ENCODE data around the gene ZNF335.

Gene ZNF335

GRCh38 chr20:46012921-46013320 is 40.9 kb upstream of the ZNF335 start:
- no peaks in the 10 kb centered on the region for H3K9me3 ChIP-seq (ENCODE audit: control insufficient read depth in 1 of 2, low read length in 2 of 2)
- H3K4me3 ChIP-seq (ENCODE audit: low read depth in 1 of 2, low read length in 2 of 2) = no peak overlapping the region
- H3K27ac ChIP-seq (ENCODE audit: low read depth, low read length) = no peak overlapping the region
- no peak overlapping the region for H3K9ac ChIP-seq (ENCODE audit: low read depth in 1 of 2, low read length in 2 of 2)
- H3K27me3 ChIP-seq (ENCODE audit: control insufficient read depth in 1 of 2, insufficient read depth in 2 of 2, low read length in 2 of 2) = peaks cover 57 to 63% of the 10 kb centered on the region in 2 donors
- H3K36me3 ChIP-seq (ENCODE audit: control insufficient read depth in 1 of 2, insufficient read depth in 2 of 2, low read length in 2 of 2) = no peaks in the 10 kb centered on the region
- peaks cover 3 to 19% of the 10 kb centered on the region in 2 donors for H3K4me1 ChIP-seq (ENCODE audit: control insufficient read depth in 1 of 2, insufficient read depth in 2 of 2, low read length in 2 of 2)

GRCh38 chr20:46011631-46012482 is 39.9 kb upstream of the ZNF335 start:
- Histone ChIP-seq H3K27me3 (ENCODE audit: control insufficient read depth in 1 of 2, insufficient read depth in 2 of 2, low read length in 2 of 2) (peaks cover 63% of the 10 kb centered on the region in 2 donors), H3K36me3 (ENCODE audit: control insufficient read depth in 1 of 2, insufficient read depth in 2 of 2, low read length in 2 of 2) (no peaks in the 10 kb centered on the region), H3K4me3 (ENCODE audit: low read depth in 1 of 2, low read length in 2 of 2) (no peak overlapping the region), H3K9ac (ENCODE audit: low read depth in 1 of 2, low read length in 2 of 2) (no peak overlapping the region), H3K9me3 (ENCODE audit: control insufficient read depth in 1 of 2, low read length in 2 of 2) (no peaks in the 10 kb centered on the region), H3K4me1 (ENCODE audit: control insufficient read depth in 1 of 2, insufficient read depth in 2 of 2, low read length in 2 of 2) (peaks cover 3 to 19% of the 10 kb centered on the region in 2 donors), H3K27ac (ENCODE audit: low read depth, low read length) (no peak overlapping the region)

DNA sequence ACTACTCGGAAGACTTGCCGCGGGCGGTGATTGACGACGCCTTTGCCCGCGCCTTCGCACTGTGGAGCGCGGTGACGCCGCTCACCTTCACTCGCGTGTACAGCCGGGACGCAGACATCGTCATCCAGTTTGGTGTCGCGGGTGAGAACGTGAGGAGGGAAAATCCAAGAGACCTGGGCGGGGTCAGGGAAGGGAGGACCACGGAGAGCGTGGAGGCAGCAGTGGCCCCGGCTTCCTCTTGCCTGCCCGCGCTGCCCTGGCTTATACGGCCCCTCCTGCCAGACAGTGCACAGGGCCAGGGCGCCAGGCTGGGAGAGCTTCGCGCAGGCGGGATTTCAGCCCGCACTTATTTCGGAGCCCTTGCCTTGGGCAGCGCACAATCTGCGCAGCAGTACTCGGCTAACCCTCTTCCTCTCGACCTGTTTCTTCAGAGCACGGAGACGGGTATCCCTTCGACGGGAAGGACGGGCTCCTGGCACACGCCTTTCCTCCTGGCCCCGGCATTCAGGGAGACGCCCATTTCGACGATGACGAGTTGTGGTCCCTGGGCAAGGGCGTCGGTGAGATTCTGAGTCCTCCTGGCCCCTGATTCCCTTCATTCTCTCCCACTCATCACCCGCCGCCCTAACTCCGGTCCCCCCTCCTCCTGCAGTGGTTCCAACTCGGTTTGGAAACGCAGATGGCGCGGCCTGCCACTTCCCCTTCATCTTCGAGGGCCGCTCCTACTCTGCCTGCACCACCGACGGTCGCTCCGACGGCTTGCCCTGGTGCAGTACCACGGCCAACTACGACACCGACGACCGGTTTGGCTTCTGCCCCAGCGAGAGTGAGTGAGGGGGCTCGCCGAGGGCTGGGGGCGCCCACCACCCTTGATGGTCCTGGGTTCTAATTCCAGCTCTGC is 38.7 kb upstream of the ZNF335 start:
- Histone ChIP-seq H3K27ac (ENCODE audit: low read depth, low read length) (no peak overlapping the region), H3K9me3 (ENCODE audit: control insufficient read depth in 1 of 2, low read length in 2 of 2) (no peaks in the 10 kb centered on the region), H3K4me1 (ENCODE audit: control insufficient read depth in 1 of 2, insufficient read depth in 2 of 2, low read length in 2 of 2) (peaks cover 3 to 20% of the 10 kb centered on the region in 2 donors), H3K27me3 (ENCODE audit: control insufficient read depth in 1 of 2, insufficient read depth in 2 of 2, low read length in 2 of 2) (peaks cover 61 to 62% of the 10 kb centered on the region in 2 donors), H3K36me3 (ENCODE audit: control insufficient read depth in 1 of 2, insufficient read depth in 2 of 2, low read length in 2 of 2) (no peaks in the 10 kb centered on the region), H3K4me3 (ENCODE audit: low read depth in 1 of 2, low read length in 2 of 2) (peak overlapping the region in 1 of 2 donors; percentile 15), H3K9ac (ENCODE audit: low read depth in 1 of 2, low read length in 2 of 2) (no peak overlapping the region)

DNA sequence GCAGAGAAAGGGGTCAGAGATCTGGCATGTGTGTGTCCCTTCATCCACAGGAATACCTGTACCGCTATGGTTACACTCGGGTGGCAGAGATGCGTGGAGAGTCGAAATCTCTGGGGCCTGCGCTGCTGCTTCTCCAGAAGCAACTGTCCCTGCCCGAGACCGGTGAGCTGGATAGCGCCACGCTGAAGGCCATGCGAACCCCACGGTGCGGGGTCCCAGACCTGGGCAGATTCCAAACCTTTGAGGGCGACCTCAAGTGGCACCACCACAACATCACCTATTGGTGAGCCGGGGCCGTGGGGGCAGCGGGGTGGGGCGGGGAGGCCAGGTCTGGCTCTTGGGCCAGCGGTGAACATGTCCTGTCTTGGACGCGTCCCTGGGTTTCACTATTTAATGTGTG is 37.8 kb upstream of the ZNF335 start:
- Histone ChIP-seq H3K27me3 (ENCODE audit: control insufficient read depth in 1 of 2, insufficient read depth in 2 of 2, low read length in 2 of 2) (peaks cover 59 to 60% of the 10 kb centered on the region in 2 donors), H3K4me1 (ENCODE audit: control insufficient read depth in 1 of 2, insufficient read depth in 2 of 2, low read length in 2 of 2) (peaks cover 3 to 22% of the 10 kb centered on the region in 2 donors), H3K9me3 (ENCODE audit: control insufficient read depth in 1 of 2, low read length in 2 of 2) (no peaks in the 10 kb centered on the region), H3K27ac (ENCODE audit: low read depth, low read length) (no peak overlapping the region), H3K36me3 (ENCODE audit: control insufficient read depth in 1 of 2, insufficient read depth in 2 of 2, low read length in 2 of 2) (no peaks in the 10 kb centered on the region), H3K4me3 (ENCODE audit: low read depth in 1 of 2, low read length in 2 of 2) (no peak overlapping the region), H3K9ac (ENCODE audit: low read depth in 1 of 2, low read length in 2 of 2) (no peak overlapping the region)

DNA sequence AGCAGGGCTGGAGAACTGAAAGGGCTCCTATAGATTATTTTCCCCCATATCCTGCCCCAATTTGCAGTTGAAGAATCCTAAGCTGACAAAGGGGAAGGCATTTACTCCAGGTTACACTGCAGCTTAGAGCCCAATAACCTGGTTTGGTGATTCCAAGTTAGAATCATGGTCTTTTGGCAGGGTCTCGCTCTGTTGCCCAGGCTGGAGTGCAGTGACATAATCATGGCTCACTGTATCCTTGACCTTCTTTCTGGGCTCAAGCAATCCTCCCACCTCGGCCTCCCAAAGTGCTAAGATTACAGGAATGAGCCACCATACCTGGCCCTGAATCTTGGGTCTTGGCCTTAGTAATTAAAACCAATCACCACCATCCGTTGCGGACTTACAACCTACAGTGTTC is 35.7 kb upstream of the ZNF335 start:
- Histone ChIP-seq H3K27me3 (ENCODE audit: control insufficient read depth in 1 of 2, insufficient read depth in 2 of 2, low read length in 2 of 2) (peaks cover 41 to 48% of the 10 kb centered on the region in 2 donors), H3K4me1 (ENCODE audit: control insufficient read depth in 1 of 2, insufficient read depth in 2 of 2, low read length in 2 of 2) (peaks cover 7 to 11% of the 10 kb centered on the region in 2 donors), H3K36me3 (ENCODE audit: control insufficient read depth in 1 of 2, insufficient read depth in 2 of 2, low read length in 2 of 2) (no peaks in the 10 kb centered on the region), H3K9ac (ENCODE audit: low read depth in 1 of 2, low read length in 2 of 2) (no peak overlapping the region), H3K4me3 (ENCODE audit: low read depth in 1 of 2, low read length in 2 of 2) (no peak overlapping the region), H3K9me3 (ENCODE audit: control insufficient read depth in 1 of 2, low read length in 2 of 2) (no peaks in the 10 kb centered on the region), H3K27ac (ENCODE audit: low read depth, low read length) (no peak overlapping the region)

DNA sequence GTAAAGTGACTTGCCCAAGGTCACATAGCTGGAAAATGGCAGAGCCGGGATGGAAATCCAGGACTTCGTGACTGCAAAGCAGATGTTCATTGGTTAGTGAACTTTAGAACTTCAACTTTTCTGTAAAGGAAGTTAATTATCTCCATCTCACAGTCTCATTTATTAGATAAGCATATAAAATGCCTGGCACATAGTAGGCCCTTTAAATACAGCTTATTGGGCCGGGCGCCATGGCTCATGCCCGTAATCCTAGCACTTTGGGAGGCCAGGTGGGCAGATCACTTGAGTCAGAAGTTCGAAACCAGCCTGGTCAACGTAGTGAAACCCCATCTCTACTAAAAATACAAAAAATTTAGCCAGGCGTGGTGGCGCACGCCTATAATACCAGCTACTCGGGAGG is 35.0 kb upstream of the ZNF335 start:
- Histone ChIP-seq H3K27ac (ENCODE audit: low read depth, low read length) (no peak overlapping the region), H3K9ac (ENCODE audit: low read depth in 1 of 2, low read length in 2 of 2) (no peak overlapping the region), H3K36me3 (ENCODE audit: control insufficient read depth in 1 of 2, insufficient read depth in 2 of 2, low read length in 2 of 2) (no peaks in the 10 kb centered on the region), H3K4me1 (ENCODE audit: control insufficient read depth in 1 of 2, insufficient read depth in 2 of 2, low read length in 2 of 2) (peaks cover 7 to 11% of the 10 kb centered on the region in 2 donors), H3K9me3 (ENCODE audit: control insufficient read depth in 1 of 2, low read length in 2 of 2) (no peaks in the 10 kb centered on the region), H3K4me3 (ENCODE audit: low read depth in 1 of 2, low read length in 2 of 2) (no peak overlapping the region), H3K27me3 (ENCODE audit: control insufficient read depth in 1 of 2, insufficient read depth in 2 of 2, low read length in 2 of 2) (peaks cover 34 to 41% of the 10 kb centered on the region in 2 donors)

GRCh38 chr20:46006022-46006705 is 34.2 kb upstream of the ZNF335 start:
- Histone ChIP-seq H3K36me3 (ENCODE audit: control insufficient read depth in 1 of 2, insufficient read depth in 2 of 2, low read length in 2 of 2) (no peaks in the 10 kb centered on the region), H3K27me3 (ENCODE audit: control insufficient read depth in 1 of 2, insufficient read depth in 2 of 2, low read length in 2 of 2) (peaks cover 26 to 33% of the 10 kb centered on the region in 2 donors), H3K4me3 (ENCODE audit: low read depth in 1 of 2, low read length in 2 of 2) (no peak overlapping the region), H3K9ac (ENCODE audit: low read depth in 1 of 2, low read length in 2 of 2) (no peak overlapping the region), H3K4me1 (ENCODE audit: control insufficient read depth in 1 of 2, insufficient read depth in 2 of 2, low read length in 2 of 2) (peaks cover 7 to 11% of the 10 kb centered on the region in 2 donors), H3K27ac (ENCODE audit: low read depth, low read length) (no peak overlapping the region), H3K9me3 (ENCODE audit: control insufficient read depth in 1 of 2, low read length in 2 of 2) (no peaks in the 10 kb centered on the region)

- Histone ChIP-seq H3K9ac (ENCODE audit: low read depth in 1 of 2, low read length in 2 of 2) (peak overlapping the region in 1 of 2 donors; percentile 38), H3K27ac (ENCODE audit: low read depth, low read length) (no peak overlapping the region), H3K36me3 (ENCODE audit: control insufficient read depth in 1 of 2, insufficient read depth in 2 of 2, low read length in 2 of 2) (no peaks in the 10 kb centered on the region), H3K27me3 (ENCODE audit: control insufficient read depth in 1 of 2, insufficient read depth in 2 of 2, low read length in 2 of 2) (peaks cover 20 to 23% of the 10 kb centered on the region in 2 donors), H3K4me1 (ENCODE audit: control insufficient read depth in 1 of 2, insufficient read depth in 2 of 2, low read length in 2 of 2) (peaks cover 6 to 7% of the 10 kb centered on the region in 2 donors), H3K9me3 (ENCODE audit: control insufficient read depth in 1 of 2, low read length in 2 of 2) (no peaks in the 10 kb centered on the region), H3K4me3 (ENCODE audit: low read depth in 1 of 2, low read length in 2 of 2) (peak overlapping the region; percentile 8 to 28)
Measured at GRCh38 chr20:46004889-46005473, 33.0 kb upstream of the ZNF335 start.

DNA sequence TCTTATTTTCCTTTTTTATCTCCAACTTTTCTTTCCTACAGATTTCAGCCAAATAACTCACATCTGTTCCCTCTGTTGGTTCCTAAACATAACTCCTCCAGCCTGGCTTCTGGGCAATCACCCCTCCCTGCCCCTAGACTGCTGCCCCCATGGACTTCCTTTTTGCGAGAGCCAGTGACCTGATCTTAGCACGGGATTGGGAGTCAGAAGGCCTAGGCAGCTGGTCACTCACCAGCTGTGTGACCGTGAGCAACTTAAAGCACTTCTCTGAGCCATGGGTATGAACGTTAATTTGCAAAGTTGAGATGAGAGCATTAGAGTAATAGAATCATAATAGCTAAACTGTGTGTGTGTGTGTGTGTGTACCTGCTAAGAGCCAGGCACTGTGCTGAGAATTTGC is 32.2 kb upstream of the ZNF335 start:
- Histone ChIP-seq H3K27me3 (ENCODE audit: control insufficient read depth in 1 of 2, insufficient read depth in 2 of 2, low read length in 2 of 2) (peaks cover 15 to 18% of the 10 kb centered on the region in 2 donors), H3K4me3 (ENCODE audit: low read depth in 1 of 2, low read length in 2 of 2) (no peak overlapping the region), H3K9ac (ENCODE audit: low read depth in 1 of 2, low read length in 2 of 2) (no peak overlapping the region), H3K9me3 (ENCODE audit: control insufficient read depth in 1 of 2, low read length in 2 of 2) (no peaks in the 10 kb centered on the region), H3K4me1 (ENCODE audit: control insufficient read depth in 1 of 2, insufficient read depth in 2 of 2, low read length in 2 of 2) (peaks cover 6 to 7% of the 10 kb centered on the region in 2 donors), H3K36me3 (ENCODE audit: control insufficient read depth in 1 of 2, insufficient read depth in 2 of 2, low read length in 2 of 2) (no peaks in the 10 kb centered on the region), H3K27ac (ENCODE audit: low read depth, low read length) (no peak overlapping the region)

Measured in duodenal mucosa (tissue), 2 donors.